GM12875 (cell line): Measurements from ENCODE around the gene BCAS1.
"Not testable (repeated sequence)": the region's sequence is repeated elsewhere in the genome, so short reads cannot be mapped to it uniquely, and the experiment has no call there.

Experiments
- H3K4me3 ChIP-seq: one replicate; pipeline ENCODE4 v1.5.1; 2011; ENCODE audit warnings: low read depth, low read length, control low read depth
- TF ChIP-seq, protein P1 (sequence below): IDR thresholded peaks from 2 replicates; pipeline ENCODE4 v1.5.1; 2011; ENCODE audit warnings: low read depth, mild to moderate bottlenecking, control low read depth, inconsistent platforms, low read length, moderate library complexity, borderline replicate concordance; ENCODE audit not compliant: insufficient read depth

Gene BCAS1

DNA sequence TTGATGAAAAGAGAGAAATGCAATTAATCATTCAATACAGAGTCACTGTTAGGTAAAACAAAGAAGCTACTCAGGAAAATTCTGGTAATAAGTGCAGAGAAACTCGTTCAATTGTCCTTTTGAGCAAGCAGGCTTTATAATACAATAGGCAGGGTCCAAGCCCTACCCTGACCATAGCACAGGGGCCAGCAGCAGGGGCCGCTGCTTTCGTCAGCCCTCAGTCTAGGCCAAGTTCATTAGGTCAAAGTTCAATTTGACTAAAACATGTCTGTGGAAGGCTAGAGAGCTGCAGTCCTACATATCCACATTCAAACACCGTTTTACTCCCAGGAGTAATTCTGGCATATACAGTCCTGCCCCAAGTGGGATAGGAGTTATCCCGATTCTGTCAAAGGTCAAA lies 94.6 kb downstream of the BCAS1 start:
- no peak overlapping the region for H3K4me3 ChIP-seq
- TF ChIP-seq, protein P1, sequence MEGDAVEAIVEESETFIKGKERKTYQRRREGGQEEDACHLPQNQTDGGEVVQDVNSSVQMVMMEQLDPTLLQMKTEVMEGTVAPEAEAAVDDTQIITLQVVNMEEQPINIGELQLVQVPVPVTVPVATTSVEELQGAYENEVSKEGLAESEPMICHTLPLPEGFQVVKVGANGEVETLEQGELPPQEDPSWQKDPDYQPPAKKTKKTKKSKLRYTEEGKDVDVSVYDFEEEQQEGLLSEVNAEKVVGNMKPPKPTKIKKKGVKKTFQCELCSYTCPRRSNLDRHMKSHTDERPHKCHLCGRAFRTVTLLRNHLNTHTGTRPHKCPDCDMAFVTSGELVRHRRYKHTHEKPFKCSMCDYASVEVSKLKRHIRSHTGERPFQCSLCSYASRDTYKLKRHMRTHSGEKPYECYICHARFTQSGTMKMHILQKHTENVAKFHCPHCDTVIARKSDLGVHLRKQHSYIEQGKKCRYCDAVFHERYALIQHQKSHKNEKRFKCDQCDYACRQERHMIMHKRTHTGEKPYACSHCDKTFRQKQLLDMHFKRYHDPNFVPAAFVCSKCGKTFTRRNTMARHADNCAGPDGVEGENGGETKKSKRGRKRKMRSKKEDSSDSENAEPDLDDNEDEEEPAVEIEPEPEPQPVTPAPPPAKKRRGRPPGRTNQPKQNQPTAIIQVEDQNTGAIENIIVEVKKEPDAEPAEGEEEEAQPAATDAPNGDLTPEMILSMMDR, result no peak

DNA sequence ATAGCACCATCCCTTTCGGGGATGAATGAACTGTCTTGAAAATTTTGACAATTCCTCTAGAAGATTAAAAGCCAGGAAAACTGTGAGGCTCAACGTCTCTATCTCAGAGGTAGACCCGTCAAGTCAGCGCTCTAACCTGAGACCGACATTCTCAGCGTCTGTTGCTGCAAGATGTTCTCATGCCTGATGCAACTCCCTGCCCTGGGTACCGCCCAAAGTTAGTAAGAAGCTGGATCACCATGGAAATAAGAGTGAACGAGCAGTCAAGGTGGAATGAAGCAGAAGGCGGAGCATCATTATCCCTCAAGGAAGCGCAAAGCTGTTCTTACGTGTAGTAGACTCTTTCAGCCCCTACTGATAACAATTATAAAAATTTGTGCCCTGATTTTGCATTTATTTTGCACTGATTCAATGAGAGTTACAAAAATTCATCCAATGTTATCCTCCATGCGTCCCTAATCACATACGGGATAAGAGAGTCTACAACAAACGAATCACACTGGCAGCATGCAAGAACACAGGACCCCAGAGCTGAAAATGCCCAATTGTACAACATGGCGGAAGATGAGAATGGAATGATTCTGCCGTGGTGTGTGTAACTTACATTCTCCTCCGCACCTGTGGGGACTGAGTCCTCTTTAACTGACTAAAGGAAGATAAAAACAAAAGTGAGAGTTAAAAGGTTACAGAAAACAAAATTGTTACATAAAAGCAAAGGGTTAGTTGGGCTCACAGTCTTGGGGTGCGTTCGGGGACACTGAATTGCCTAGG lies 95.4 kb downstream of the BCAS1 start:
- no peak overlapping the region for H3K4me3 ChIP-seq
- TF ChIP-seq, protein P1, result no peak

DNA sequence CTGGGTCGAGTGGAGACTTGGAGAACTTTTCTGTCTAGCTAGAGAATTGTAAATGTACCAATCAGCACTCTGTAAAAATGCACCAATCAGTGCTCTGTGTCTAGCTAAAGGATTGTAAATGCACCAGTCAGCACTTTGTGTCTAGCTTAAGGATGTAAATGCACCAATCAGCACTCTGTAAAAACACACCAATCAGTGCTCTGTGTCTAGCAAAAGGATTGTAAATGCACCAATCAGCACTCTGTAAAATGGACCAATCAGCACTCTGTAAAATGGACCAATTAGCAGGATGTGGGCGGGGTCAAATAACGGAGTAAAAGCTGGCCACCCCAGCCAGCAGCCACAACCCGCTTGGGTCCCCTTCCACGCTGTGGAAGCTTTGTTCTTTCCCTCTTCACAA lies 96.5 kb downstream of the BCAS1 start:
- not testable (repeated sequence) for H3K4me3 ChIP-seq

DNA sequence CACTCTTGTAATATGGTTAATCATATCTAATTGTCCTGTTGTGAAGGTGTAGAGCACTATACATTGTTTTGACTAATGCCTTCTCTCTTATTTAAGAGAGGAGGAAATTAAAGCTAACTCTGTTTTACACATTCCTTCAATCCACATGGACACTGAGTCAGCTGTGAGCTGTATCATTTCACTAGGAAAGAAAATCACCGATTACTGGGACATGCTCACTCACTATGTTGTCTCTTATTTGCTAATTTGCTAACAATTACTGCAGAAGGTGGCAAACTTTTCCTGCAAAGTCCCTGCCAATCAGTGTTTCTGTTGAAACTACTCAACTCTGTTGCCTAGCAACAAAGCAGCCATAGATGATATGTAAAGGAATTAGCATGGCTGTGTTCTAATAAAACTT lies 98.2 kb downstream of the BCAS1 start:
- TF ChIP-seq, protein P1, result no peak

DNA sequence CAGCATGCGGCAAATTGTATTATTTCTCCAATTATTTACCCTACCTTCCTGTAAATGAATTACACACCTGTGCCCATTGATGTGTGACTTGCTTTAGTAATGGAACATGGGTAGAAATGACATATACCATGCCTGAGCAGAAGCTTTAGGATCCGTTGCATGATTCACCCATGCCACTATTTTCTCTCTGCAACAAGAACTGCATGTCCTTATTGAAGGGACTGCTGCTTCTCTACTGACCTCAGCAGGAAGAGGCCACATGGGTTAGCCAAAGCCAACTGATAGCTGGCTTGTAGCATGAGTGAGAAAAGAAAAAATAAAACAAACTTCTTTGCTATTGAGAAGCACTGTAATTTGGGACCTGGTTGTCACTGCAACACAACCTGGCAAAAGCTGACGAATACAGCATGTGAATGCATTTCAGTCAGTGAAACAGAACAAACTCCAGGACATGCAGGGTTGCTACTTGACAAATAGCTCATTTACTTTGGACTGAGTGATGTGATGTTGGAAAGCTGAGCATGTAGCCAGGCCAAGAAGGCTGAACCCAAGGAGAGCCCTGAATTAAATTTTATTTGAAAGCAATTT lies 99.2 kb downstream of the BCAS1 start:
- TF ChIP-seq, protein P1, result no peak
- no peak overlapping the region for H3K4me3 ChIP-seq

More for the DNA sequence above, 98.2 kb downstream of the BCAS1 start:
- no peak overlapping the region for H3K4me3 ChIP-seq

DNA sequence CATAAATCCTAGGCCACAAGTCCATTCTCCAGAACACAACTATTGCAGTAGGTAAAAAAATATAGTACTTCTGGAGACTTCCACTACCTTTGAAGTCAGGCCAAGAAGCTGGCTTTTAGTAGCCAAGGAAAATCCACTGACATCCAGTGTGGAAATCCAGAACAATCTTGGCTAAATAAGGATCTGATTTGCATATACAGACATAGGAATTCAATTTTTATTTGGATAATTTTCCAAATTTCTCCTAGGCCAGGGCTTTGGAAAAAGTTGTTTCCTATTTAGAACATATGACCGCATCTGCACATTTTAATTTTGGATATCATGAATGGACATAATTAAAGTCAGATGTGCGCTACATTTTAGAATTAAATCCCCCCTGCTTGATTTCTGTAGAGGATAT lies 100.2 kb downstream of the BCAS1 start:
- TF ChIP-seq, protein P1, result no peak

DNA sequence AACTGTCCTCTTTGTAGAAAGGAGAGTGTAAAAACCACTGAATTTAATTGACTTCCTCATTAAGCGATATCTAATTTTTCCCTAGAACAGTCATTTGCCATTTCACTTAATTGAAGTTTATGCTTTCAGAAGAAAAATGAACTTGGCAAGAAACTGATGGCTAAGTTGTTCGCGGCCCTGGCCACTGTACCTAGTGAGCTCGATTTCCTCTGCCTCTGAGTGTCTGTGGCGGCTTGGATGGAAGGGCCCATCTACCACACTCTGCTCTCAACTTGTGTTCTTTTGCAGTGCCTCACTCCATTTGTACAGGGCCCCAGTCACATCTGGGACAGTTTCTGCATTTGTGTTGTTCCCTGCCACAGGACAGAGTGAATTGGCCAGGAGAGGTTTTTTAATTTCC lies 102.9 kb downstream of the BCAS1 start:
- H3K4me3 ChIP-seq, result no peak overlapping the region
- TF ChIP-seq, protein P1, result no peak

More for the DNA sequence above, 100.2 kb downstream of the BCAS1 start:
- H3K4me3 ChIP-seq, result no peak overlapping the region
